Endothelial cell of umbilical vein (primary cell): ENCODE results near the gene SLC6A18. TPM values are rescaled to one million over a fixed set of nuclear protein-coding genes. Genes with fewer than 3 reads are reported as not detected.

Experiments used
- BruUV-seq: library from RNA; stranded (reverse); fragments of 400-500 nt; replicated peaks from 2 replicates; lab custom pipeline; 2021; lab: Mats Ljungman, UMichigan
- CTCF ChIA-PET: fragments of 300-600, 350-600 bp; sonication (Branson Sonifier 250); formaldehyde crosslinking; loops from one replicate; lab custom pipeline; 2021; ENCODE audit warnings: antibody characterized with exemption, inconsistent platforms; lab: Charles Lee
- POLR2A ChIA-PET: fragments of 300-600, 350-600 bp; sonication (Branson Sonifier 250); formaldehyde crosslinking; loops from one replicate; lab custom pipeline; 2021; ENCODE audit warnings: antibody characterized with exemption, inconsistent platforms; lab: Charles Lee
- DNase-seq: peaks from one replicate; pipeline ENCODE4 v3.0.0-alpha.2; 2011; ENCODE audit warnings: low read depth, low spot score
- FAIRE-seq: peaks from 2 replicates; lab custom pipeline; 2011; peaks lifted over from hg19 to GRCh38; lab: Jason Lieb, UNC
- H2AFZ ChIP-seq: 2 replicates; pipeline ENCODE4 v1.6.0; 2012; ENCODE audit warnings: low read depth, low read length, control low read depth, inconsistent platforms
- H3K27ac ChIP-seq: 2 replicates; pipeline ENCODE4 v1.5.1; 2011; ENCODE audit warnings: low read depth, mild to moderate bottlenecking, control low read depth, low read length, moderate library complexity; ENCODE audit not compliant: insufficient read depth
- H3K27me3 ChIP-seq, 2 experiments: 2 replicates each; pipeline versions ENCODE4 v1.6.0 to v1.6.1; 2011; ENCODE audit warnings: low read length in 2 of 2, mixed read lengths in 1 of 2; ENCODE audit not compliant: control insufficient read depth in 2 of 2, insufficient read depth in 2 of 2
- H3K36me3 ChIP-seq, 2 experiments: 2 replicates in 1 of 2; 3 replicates in 1 of 2; pipeline ENCODE4 v1.5.1; 2011; ENCODE audit warnings: low read length in 2 of 2, mild to moderate bottlenecking in 1 of 2, moderate library complexity in 1 of 2; ENCODE audit not compliant: control insufficient read depth in 2 of 2, insufficient read depth in 2 of 2; ENCODE audit errors: extremely low read depth in 1 of 2
- H3K4me1 ChIP-seq: 3 replicates; pipeline ENCODE4 v1.5.1; 2011; ENCODE audit warnings: mild to moderate bottlenecking, low read length; ENCODE audit not compliant: control insufficient read depth, insufficient read depth; ENCODE audit errors: extremely low read depth
- H3K4me2 ChIP-seq: 2 replicates; pipeline ENCODE4 v1.6.1; 2011; ENCODE audit warnings: low read length, control low read depth, mixed read lengths; ENCODE audit not compliant: insufficient read depth
- H3K4me3 ChIP-seq, 3 experiments: fragments of 200-600 bp in 1 of 3; sonication (generic), shearing (Covaris generic) in 1 of 3; replicated peaks in 1 of 3; 2 replicates each; pipeline ENCODE4 v1.5.1; 2011 to 2016; ENCODE audit warnings: control low read depth in 3 of 3, low read length in 3 of 3, mild to moderate bottlenecking in 2 of 3, inconsistent platforms in 1 of 3, low read depth in 1 of 3, moderate library complexity in 1 of 3; ENCODE audit not compliant: insufficient read depth in 1 of 3
- H3K79me2 ChIP-seq: 2 replicates; pipeline ENCODE4 v1.6.0; 2012; ENCODE audit warnings: low read length, inconsistent platforms; ENCODE audit not compliant: control insufficient read depth, insufficient read depth
- H3K9ac ChIP-seq: replicated peaks from 2 replicates; pipeline ENCODE3; 2011; ENCODE audit warnings: low read length, control low read depth; ENCODE audit not compliant: insufficient read depth; ENCODE audit errors: extremely low read depth
- H3K9me1 ChIP-seq: replicated peaks from 3 replicates; pipeline ENCODE4 v1.6.0; 2011; ENCODE audit warnings: mild to moderate bottlenecking, low read length; ENCODE audit not compliant: control insufficient read depth, insufficient read depth; ENCODE audit errors: extremely low read depth
- H3K9me3 ChIP-seq: replicated peaks from 2 replicates; pipeline ENCODE4 v1.5.1; 2012; ENCODE audit warnings: low read length, inconsistent platforms; ENCODE audit not compliant: control insufficient read depth, insufficient read depth
- H4K20me1 ChIP-seq: replicated peaks from 2 replicates; pipeline ENCODE3; 2011; ENCODE audit warnings: mild to moderate bottlenecking, low read length; ENCODE audit not compliant: control insufficient read depth, insufficient read depth; ENCODE audit errors: extremely low read depth
- EZH2 ChIP-seq: IDR thresholded peaks from 2 replicates; pipeline ENCODE4 v1.6.1; 2012; ENCODE audit warnings: borderline replicate concordance, low read depth, mild to moderate bottlenecking, moderate library complexity, low read length, inconsistent platforms; ENCODE audit not compliant: severe bottlenecking
- FOS ChIP-seq: IDR thresholded peaks from 2 replicates; pipeline ENCODE4 v1.6.1; 2011; ENCODE audit warnings: mild to moderate bottlenecking, low read length, moderate library complexity, borderline replicate concordance; ENCODE audit not compliant: insufficient read depth
- GATA2 ChIP-seq: IDR thresholded peaks from 2 replicates; pipeline ENCODE4 v1.7.0; 2011; ENCODE audit warnings: low read depth, mild to moderate bottlenecking, moderate library complexity, mixed read lengths, low read length; ENCODE audit not compliant: insufficient read length, insufficient read depth
- JUN ChIP-seq: IDR thresholded peaks from 2 replicates; pipeline ENCODE4 v1.6.1; 2011; ENCODE audit warnings: borderline replicate concordance, low read depth; ENCODE audit not compliant: insufficient read length, insufficient read depth
- MYC ChIP-seq: IDR thresholded peaks from one replicate; pipeline ENCODE4 v1.6.1; 2011; ENCODE audit warnings: mild to moderate bottlenecking, low read depth, low read length
- POLR2A ChIP-seq: IDR thresholded peaks from 2 replicates; pipeline ENCODE4 v1.6.1; 2012; ENCODE audit warnings: low read depth, mild to moderate bottlenecking, control low read depth, low read length
- POLR2AphosphoS5 ChIP-seq: IDR thresholded peaks from 2 replicates; pipeline ENCODE4 v1.6.1; 2012; ENCODE audit warnings: low read depth, mild to moderate bottlenecking, control low read depth, low read length, moderate library complexity; ENCODE audit not compliant: insufficient read depth
- dilution Hi-C: fragments of 300-500 bp; cut with MboI; formaldehyde crosslinking; loops from one replicate; pipeline ENCODE4 v1.15.0; 2019; ENCODE audit warnings: low sequenced_read_pairs; ENCODE audit not compliant: extremely low pct_ligation_motif_present
- intact Hi-C: fragments of 100-400 bp; cut with micrococcal nuclease; formaldehyde crosslinking; loops from one replicate; pipeline ENCODE4 v1.10.0; 2022
- polyA plus RNA-seq, 4 experiments: library from polyadenylated mRNA; depleted of rRNA in 3 of 4; stranded (reverse) in 3 of 4; unstranded in 1 of 4; fragments of >200 nt; gene quantifications; 2 replicates each; pipeline versions ENCODE4 v1.2.1 to v1.2.3, GENCODE V29; 2011 to 2012; ENCODE audit warnings: missing spikeins in 1 of 4
- total RNA-seq: library from RNA; stranded (reverse); gene quantifications from 2 replicates; pipeline ENCODE4 v1.2.3, GENCODE V29; 2021
- TF ChIP-seq, protein P1 (sequence below), 2 donors: IDR thresholded peaks; 1 replicate in 1 of 2; 2 replicates in 1 of 2; pipeline ENCODE4 v1.5.1; 2011; ENCODE audit warnings: low read length in 2 of 2, mild to moderate bottlenecking in 2 of 2, moderate library complexity in 2 of 2, control low read depth in 1 of 2, inconsistent platforms in 1 of 2, low read depth in 1 of 2; ENCODE audit not compliant: insufficient read depth in 1 of 2; ENCODE audit errors: extremely low read depth in 1 of 2
- TF ChIP-seq, protein P2 (sequence below): IDR thresholded peaks from 2 replicates; pipeline ENCODE4 v1.6.1; 2011; ENCODE audit not compliant: insufficient read depth, insufficient read length

Gene SLC6A18
- total and polyA plus RNA-seq, 2 donors (not counting 3 experiments of a cell fraction or from before 2014, with no cell fraction given): not detected

DNA sequence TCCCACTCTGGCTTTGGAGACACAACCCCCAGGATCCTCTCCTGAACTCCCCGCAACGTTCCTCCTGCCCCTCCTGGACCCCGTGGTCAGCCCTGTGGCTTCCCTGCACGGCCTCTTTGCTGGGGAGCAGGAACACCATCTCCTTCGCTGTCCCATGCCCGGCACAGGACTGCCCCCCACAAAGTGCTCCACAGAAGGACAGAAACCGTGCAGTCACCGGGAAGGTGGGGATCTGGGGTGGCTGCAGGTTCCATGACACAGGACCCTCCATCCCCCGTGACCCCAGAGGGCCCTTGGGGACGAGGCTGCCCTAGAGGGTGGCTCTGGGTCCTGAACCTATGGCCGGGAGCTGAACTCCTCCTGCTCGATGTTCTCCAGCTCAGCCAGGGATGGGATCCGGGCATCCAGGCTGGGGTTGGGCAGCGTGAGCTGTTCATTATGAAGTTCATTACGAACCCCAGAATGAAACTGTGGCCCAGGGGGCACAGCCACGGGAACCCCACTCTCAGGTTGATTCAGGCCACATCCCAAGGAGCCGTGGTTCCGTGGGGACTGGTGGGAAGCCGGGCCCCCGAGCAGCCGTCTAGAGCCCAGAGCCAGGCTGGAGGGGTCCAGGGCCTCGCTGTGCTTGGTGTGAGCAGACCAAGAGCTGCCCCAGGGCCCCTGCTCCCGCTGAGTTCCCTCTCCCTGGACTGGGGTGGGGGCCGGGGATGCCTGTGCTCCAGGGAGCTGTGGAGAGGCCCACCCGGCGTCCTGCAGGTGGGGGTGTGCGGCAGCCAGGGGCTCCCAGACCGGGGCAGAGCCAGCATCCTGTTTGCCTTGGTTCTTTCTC lies 24.5 kb upstream of the SLC6A18 start:
- H4K20me1 ChIP-seq: no peaks in the 10 kb centered on the region
- ChIA-PET CTCF (no interaction called here), POLR2A (no interaction called here)
- no peak for DNase-seq
- no peak overlapping the region for H3K27ac ChIP-seq
- H3K9me1 ChIP-seq: no peaks in the 10 kb centered on the region
- H3K4me2 ChIP-seq: no peak overlapping the region
- TF ChIP-seq GATA2 (no peak), JUN (no peak), MYC (no peak), POLR2A (no peak), EZH2 (no peak), POLR2AphosphoS5 (no peak), FOS (no peak)
- TF ChIP-seq, protein P1, sequence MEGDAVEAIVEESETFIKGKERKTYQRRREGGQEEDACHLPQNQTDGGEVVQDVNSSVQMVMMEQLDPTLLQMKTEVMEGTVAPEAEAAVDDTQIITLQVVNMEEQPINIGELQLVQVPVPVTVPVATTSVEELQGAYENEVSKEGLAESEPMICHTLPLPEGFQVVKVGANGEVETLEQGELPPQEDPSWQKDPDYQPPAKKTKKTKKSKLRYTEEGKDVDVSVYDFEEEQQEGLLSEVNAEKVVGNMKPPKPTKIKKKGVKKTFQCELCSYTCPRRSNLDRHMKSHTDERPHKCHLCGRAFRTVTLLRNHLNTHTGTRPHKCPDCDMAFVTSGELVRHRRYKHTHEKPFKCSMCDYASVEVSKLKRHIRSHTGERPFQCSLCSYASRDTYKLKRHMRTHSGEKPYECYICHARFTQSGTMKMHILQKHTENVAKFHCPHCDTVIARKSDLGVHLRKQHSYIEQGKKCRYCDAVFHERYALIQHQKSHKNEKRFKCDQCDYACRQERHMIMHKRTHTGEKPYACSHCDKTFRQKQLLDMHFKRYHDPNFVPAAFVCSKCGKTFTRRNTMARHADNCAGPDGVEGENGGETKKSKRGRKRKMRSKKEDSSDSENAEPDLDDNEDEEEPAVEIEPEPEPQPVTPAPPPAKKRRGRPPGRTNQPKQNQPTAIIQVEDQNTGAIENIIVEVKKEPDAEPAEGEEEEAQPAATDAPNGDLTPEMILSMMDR (IDR thresholded peaks at IDR 0.05; ENCODE audit: extremely low read depth in 1 of 2, insufficient read depth in 1 of 2, low read depth in 1 of 2, low read length in 2 of 2): no peak
- TF ChIP-seq, protein P2, sequence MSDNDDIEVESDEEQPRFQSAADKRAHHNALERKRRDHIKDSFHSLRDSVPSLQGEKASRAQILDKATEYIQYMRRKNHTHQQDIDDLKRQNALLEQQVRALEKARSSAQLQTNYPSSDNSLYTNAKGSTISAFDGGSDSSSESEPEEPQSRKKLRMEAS: no peak
- no peaks in the 10 kb centered on the region for H3K9me3 ChIP-seq
- no peak overlapping the region for H3K9ac ChIP-seq
- no peak overlapping the region for H3K4me3 ChIP-seq
- BruUV-seq: no TSS peak
- no peaks in the 10 kb centered on the region for H3K36me3 ChIP-seq
- H3K27me3 ChIP-seq: no peaks in the 10 kb centered on the region
- no peak for FAIRE-seq
- intact Hi-C loops: no loop called here
- no peak overlapping the region for H2AFZ ChIP-seq
- dilution Hi-C loops: no loop called here
- H3K4me1 ChIP-seq: no peaks in the 10 kb centered on the region
- H3K79me2 ChIP-seq: no peaks in the 10 kb centered on the region
